T47D (cell line): ENCODE data around the gene KIF19.

Experiments used
- DNase-seq, 2 experiments: peaks; one replicate each; pipeline versions ENCODE4 v3.0.0 to v3.0.0-alpha.2; 2011 to 2012; ENCODE audit warnings: low read depth in 1 of 2, low spot score in 1 of 2
- JUND ChIP-seq: IDR thresholded peaks from 2 replicates; pipeline ENCODE4 v1.6.1; 2012; ENCODE audit warnings: low read depth
- in situ Hi-C: cut with HindIII; loops from 2 replicates; pipeline ENCODE4 v1.10.0; 2016; ENCODE audit warnings: low sequenced_read_pairs, low pct_unique_long_range_greater_than_20kb

KIF19 gene

GRCh38 chr17:74380959-74381808, 55.2 kb downstream of the KIF19 start:
- in situ Hi-C loops, result no loop called here
- TF ChIP-seq JUND, result no peak
- no peak for DNase-seq

GRCh38 chr17:74383141-74383540, 57.1 kb downstream of the KIF19 start:
- in situ Hi-C loops, result no loop called here
- no peak for DNase-seq
- TF ChIP-seq JUND, result no peak

- DNase-seq, result no peak
- in situ Hi-C loops, result no loop called here
- no peak for TF ChIP-seq JUND
Observed at GRCh38 chr17:74385201-74385600, 59.2 kb downstream of the KIF19 start.

- in situ Hi-C loops, result no loop called here
- no peak for TF ChIP-seq JUND
- no peak for DNase-seq
Observed at GRCh38 chr17:74386386-74386785, 60.4 kb downstream of the KIF19 start.

- TF ChIP-seq JUND, result no peak
- peak in 1 of 2 experiments; percentile 55 for DNase-seq
- in situ Hi-C loops, result no loop called here
Observed at GRCh38 chr17:74387365-74388218, 61.6 kb downstream of the KIF19 start.

GRCh38 chr17:74389084-74389753, 63.2 kb downstream of the KIF19 start:
- no peak for DNase-seq
- TF ChIP-seq JUND, result no peak
- in situ Hi-C loops, result no loop called here

GRCh38 chr17:74389937-74390679, 64.1 kb downstream of the KIF19 start:
- no peak for TF ChIP-seq JUND
- DNase-seq, result no peak
- in situ Hi-C loops, result no loop called here

- no peak for TF ChIP-seq JUND
- in situ Hi-C loops, result no loop called here
- no peak for DNase-seq
Observed at GRCh38 chr17:74390680-74391653, 64.9 kb downstream of the KIF19 start.

- DNase-seq, result peak in 1 of 2 experiments; percentile 55
- in situ Hi-C loops, result no loop called here
- no peak for TF ChIP-seq JUND
Observed at GRCh38 chr17:74391771-74392170, 65.7 kb downstream of the KIF19 start.

- peak in 1 of 2 experiments; percentile 67 for DNase-seq
- no peak for TF ChIP-seq JUND
- in situ Hi-C loops, result no loop called here
Observed at GRCh38 chr17:74392848-74393247, 66.8 kb downstream of the KIF19 start.

GRCh38 chr17:74393346-74393942, 67.4 kb downstream of the KIF19 start:
- in situ Hi-C loops, result no loop called here
- no peak for DNase-seq
- no peak for TF ChIP-seq JUND
